HL-60 (cell line): ENCODE measurements around the gene SERPINB2.
A peak's percentile ranks its signal among the peaks of the same experiment; 100 is the strongest.

Source experiments
- DNase-seq, 2 experiments: peaks; one replicate each; pipeline ENCODE4 v3.0.0-alpha.2; 2010 to 2020; ENCODE audit warnings: low read depth in 1 of 2, low spot score in 1 of 2
- H3K27ac ChIP-seq: fragments of 250-450 bp; sonication (Bioruptor Pico); replicated peaks from 2 replicates; pipeline ENCODE4 v1.5.1; 2020; ENCODE audit warnings: mild to moderate bottlenecking, moderate library complexity
- H3K27me3 ChIP-seq: fragments of 250-450 bp; sonication (Bioruptor Pico); 2 replicates; pipeline ENCODE4 v1.5.1; 2021; ENCODE audit warnings: mild to moderate bottlenecking, moderate library complexity; ENCODE audit not compliant: insufficient read depth, poor library complexity, severe bottlenecking
- H3K4me3 ChIP-seq: replicated peaks from 2 replicates; pipeline ENCODE4 v1.5.1; 2011; ENCODE audit warnings: mild to moderate bottlenecking, control low read depth, low read length; ENCODE audit not compliant: insufficient read depth
- CTCF ChIP-seq: IDR thresholded peaks from one replicate; pipeline ENCODE4 v1.5.1; 2011; ENCODE audit warnings: low read length, control low read depth, inconsistent platforms; ENCODE audit not compliant: insufficient read depth
- GABPA ChIP-seq: IDR thresholded peaks from 2 replicates; pipeline ENCODE4 v1.6.1; 2012; ENCODE audit warnings: low read depth
- POLR2AphosphoS5 ChIP-seq: IDR thresholded peaks from 2 replicates; pipeline ENCODE4 v1.6.1; 2012; ENCODE audit warnings: low read depth
- REST ChIP-seq: IDR thresholded peaks from 2 replicates; pipeline ENCODE4 v1.6.1; 2012; ENCODE audit warnings: low read depth; ENCODE audit not compliant: insufficient replicate concordance
- SPI1 ChIP-seq: IDR thresholded peaks from 2 replicates; pipeline ENCODE4 v1.6.1; 2012; ENCODE audit warnings: low read depth, mild to moderate bottlenecking, borderline replicate concordance

Gene SERPINB2

GRCh38 chr18:63872586-63872985 lies 14.9 kb upstream of the SERPINB2 start:
- Histone ChIP-seq H3K27me3 (no peaks in the 10 kb centered on the region), H3K4me3 (no peak overlapping the region), H3K27ac (no peak overlapping the region)
- TF ChIP-seq SPI1 (no peak), CTCF (no peak), GABPA (no peak), POLR2AphosphoS5 (no peak), REST (no peak)
- DNase-seq = no peak

GRCh38 chr18:63878343-63878742 lies 9.2 kb upstream of the SERPINB2 start:
- TF ChIP-seq POLR2AphosphoS5 = no peak
- TF ChIP-seq REST = no peak
- TF ChIP-seq SPI1 = no peak
- no peak for TF ChIP-seq GABPA
- TF ChIP-seq CTCF = no peak
- peak overlapping the region; percentile 81 for H3K27ac ChIP-seq
- no peak overlapping the region for H3K4me3 ChIP-seq
- H3K27me3 ChIP-seq = no peaks in the 10 kb centered on the region
- DNase-seq = peak; percentile 62 to 92

- Histone ChIP-seq H3K27me3 (no peaks in the 10 kb centered on the region), H3K4me3 (no peak overlapping the region), H3K27ac (peak overlapping the region; percentile 81)
- DNase-seq = no peak
- no peak for TF ChIP-seq GABPA
- TF ChIP-seq POLR2AphosphoS5 = no peak
- TF ChIP-seq CTCF = no peak
- no peak for TF ChIP-seq SPI1
- TF ChIP-seq REST = no peak
These were observed 8.6 kb upstream of the SERPINB2 start for GRCh38 chr18:63878925-63879324.
